HG03558 (cell line): Measurements from ENCODE around the gene TAMALIN.

ENCODE experiments used
- ATAC-seq: cut with Tn5 transposase; IDR thresholded peaks from one replicate; pipeline ENCODE4 v1.9.1; 2021; ENCODE audit warnings: moderate number of reproducible peaks; ENCODE audit not compliant: unreplicated experiment; ENCODE audit errors: extremely low read depth

Gene TAMALIN

GRCh38 chr12:52063981-52064649 lies 57.4 kb downstream of the TAMALIN start:
- ATAC-seq = no peak
